Embryonic facial prominence (tissue), 1 donor: ENCODE measurements around the gene TMEM30A.

Experiments
- DNase-seq: peaks from one replicate; pipeline ENCODE4 v3.0.0-alpha.2; 2016; ENCODE audit errors: extremely low spot score

Gene TMEM30A

GRCh38 chr6:75291744-75292143 is 7.2 kb upstream of the TMEM30A start:
- DNase-seq, result no peak

- no peak for DNase-seq
Observed at GRCh38 chr6:75291331-75291730, 6.7 kb upstream of the TMEM30A start.

- DNase-seq, result no peak
Observed at GRCh38 chr6:75290136-75290945, 5.7 kb upstream of the TMEM30A start.

DNA sequence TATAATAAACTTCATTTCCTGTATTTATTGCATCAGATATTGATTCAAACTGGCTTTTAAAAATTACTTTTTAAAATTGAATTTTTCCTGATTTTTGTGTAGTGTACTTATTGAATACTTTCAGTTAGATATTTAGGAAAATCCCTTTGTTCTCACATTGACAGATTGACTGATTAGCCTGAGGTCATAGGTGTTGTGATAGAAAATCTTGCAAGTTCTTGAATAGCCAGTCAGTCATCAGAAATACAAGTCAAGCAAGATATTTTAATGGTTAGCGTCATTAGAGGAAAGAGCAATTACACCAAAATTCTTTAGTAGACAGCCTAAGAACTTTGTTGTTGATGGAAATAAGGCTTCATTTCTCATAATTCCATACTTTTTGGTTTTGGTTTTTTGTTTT is 3.4 kb upstream of the TMEM30A start:
- no peak for DNase-seq

DNA sequence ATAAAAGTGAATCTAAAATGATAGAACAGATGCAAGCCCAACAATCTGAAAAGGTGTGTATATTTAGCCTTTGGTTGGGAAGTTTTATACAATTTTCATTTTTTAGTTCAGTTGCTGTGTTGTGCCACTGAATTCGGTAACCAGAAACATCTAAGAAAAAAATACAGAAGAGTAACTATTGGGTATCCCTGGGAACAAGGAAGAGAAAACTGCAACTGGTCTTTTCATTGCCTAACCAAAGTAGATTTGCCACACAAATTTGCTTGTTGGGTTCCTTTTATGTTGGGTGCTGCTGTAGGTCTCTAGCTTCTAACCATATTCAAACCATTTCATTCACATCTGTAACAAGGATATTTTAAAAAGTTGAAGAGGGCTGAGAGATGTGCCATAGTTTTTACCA is 2.8 kb upstream of the TMEM30A start:
- no peak for DNase-seq

DNA sequence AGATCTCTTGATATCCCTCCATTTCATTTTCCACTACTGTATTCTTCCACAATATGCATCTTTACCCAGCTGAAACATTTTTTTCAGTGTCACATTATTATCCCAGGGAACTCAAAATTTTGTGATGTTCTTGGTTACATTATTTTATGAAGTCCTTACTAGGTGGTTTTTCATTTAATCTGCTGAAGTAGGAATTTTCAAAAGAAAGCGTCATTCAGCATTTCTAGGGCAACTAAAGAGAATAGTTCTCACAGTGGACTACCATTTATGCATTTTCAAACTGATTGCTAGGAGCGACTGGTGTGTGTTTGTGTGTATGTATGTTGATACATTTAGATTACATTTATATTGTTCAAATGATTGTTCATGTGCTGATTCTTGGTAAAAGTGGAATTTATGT is 2.4 kb upstream of the TMEM30A start:
- DNase-seq, result no peak

DNA sequence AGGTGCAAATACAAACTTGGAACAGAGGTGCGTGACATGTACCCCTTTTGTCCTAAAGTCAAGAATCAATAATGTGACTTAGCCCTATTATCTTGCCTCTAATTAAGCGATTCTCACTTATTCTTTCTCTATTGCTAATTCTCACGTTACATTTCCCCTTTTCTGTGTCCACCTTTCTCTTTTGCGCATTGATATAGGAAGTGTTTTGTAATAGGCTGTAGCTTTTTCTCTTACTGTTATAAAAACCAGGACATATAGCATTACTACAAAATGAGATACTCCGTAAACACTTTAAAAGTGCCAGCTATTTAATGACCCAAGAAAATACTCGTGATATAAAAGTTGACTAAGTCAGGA is 669 bp upstream of the TMEM30A start:
- DNase-seq, result no peak

GRCh38 chr6:75283907-75284631 is 523 bp downstream of the TMEM30A start:
- DNase-seq, result no peak

DNA sequence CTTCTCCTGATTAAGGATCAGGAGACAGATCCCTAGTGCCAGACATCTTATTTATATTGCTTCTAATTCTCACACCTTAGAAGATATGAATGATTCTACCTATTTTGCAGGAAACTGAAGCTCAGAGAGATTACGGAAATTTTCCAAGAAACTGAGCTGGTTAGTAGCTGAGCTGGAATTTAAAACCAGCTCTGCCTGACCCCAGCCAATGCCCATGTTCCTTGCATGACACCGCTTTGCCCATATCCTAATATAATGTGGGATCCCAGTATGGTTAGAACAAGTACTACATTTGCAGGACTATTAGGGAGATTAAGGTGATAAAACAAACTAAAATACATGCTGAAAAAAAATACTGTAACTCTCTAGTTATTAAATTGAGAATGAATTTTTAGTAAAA is 1.9 kb downstream of the TMEM30A start:
- no peak for DNase-seq

- no peak for DNase-seq
Observed at GRCh38 chr6:75281653-75282052, 2.9 kb downstream of the TMEM30A start.

- DNase-seq, result no peak
Observed at GRCh38 chr6:75280131-75280855, 4.3 kb downstream of the TMEM30A start.

- no peak for DNase-seq
Observed at GRCh38 chr6:75279418-75279817, 5.2 kb downstream of the TMEM30A start.

- no peak for DNase-seq
Observed at GRCh38 chr6:75278474-75279077, 6.0 kb downstream of the TMEM30A start.

DNA sequence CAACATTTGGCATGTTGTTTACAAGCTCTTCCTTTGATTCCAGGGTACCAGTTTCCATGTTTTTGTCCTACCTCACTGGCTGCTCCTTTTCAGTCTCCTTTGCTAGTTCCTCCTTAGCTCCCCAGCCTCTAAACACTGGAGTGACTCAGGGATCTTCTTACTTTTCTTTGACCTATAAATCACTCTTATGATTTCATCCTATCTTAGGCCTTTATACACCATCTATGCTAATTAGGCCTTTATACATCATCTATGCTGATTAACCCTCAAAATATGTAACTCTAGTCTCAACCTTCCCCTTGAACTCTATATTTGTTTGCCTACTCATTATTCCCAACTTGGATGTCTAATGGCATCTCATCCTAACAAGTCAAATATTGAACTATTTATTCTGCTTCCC is 9.5 kb downstream of the TMEM30A start:
- no peak for DNase-seq

DNA sequence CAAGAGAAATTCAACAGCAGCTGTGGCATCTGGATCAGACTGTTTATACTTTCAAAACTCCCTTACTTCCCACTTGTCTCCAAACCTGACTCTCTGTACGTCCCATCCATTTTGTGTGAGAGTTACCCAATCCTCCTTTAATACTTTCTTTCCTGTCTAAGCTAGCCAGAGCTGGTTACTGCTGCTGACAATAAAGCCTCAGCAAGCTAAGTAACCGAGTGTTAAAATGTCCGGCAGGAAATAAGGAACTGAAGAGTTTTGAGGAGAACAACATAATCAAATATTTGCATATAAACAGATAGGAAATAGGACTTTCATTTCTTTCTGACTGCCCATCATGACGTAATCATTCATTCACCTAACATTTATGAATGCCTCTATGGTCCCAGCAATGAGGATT is 11.6 kb downstream of the TMEM30A start:
- no peak for DNase-seq

- DNase-seq, result no peak
Observed at GRCh38 chr6:75272145-75272840, 12.3 kb downstream of the TMEM30A start.

- DNase-seq, result no peak
Observed at GRCh38 chr6:75268988-75269354, 15.6 kb downstream of the TMEM30A start.

- DNase-seq, result no peak
Observed at GRCh38 chr6:75268121-75268987, 16.2 kb downstream of the TMEM30A start.

DNA sequence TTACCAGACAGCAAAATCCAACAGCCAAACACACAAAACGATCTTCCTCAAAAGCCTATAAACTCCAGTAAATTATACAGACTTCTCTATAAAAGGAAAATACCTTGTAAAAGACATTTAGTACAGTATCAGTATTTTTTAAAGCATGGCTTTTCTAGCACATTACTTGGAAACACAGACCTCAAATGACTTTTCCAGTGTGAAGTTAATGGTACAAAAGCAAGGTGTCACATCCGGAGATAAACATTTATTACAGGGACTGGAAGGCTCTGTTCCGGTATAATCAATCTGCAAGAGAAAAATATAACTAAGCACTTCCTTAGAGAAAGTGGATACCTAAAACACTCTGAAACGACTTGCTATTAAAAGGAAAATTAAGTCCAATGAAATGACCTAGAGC is 17.1 kb downstream of the TMEM30A start:
- DNase-seq, result no peak

DNA sequence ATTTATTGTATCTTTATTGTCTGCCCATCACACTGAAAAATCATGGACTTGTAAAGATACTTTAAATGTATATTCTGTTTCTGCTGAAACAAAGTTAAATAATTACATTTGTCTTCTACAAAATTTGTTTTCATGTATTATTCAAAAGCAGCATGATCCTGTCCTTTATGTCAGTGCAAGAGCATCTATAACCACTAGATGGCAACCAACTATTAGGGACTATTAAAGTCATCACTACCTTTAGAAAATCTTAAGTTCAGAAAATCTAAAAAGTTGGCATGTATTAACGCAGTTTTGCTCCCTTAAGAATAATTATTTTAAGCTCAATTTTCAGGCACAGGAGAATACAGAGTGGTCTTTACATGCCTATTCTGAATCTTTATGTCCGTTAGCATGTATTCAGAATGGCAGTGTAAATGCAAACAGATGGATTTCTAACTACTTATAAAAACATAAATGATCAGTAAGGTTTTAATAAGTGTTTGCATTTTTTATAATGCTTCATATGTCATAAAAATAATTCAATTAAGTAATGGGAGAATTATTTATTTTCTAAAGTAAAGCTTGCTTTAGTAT is 17.8 kb downstream of the TMEM30A start:
- no peak for DNase-seq

- DNase-seq, result no peak
Observed at GRCh38 chr6:75263401-75263750, 21.2 kb downstream of the TMEM30A start.
